NCI-H128 (cell line): ENCODE data around the gene CA5A.
"Not testable (repeated sequence)": the region's sequence is repeated elsewhere in the genome, so short reads cannot be mapped to it uniquely, and the experiment has no call there.

Experiments
- DNase-seq: peaks from one replicate; lab custom pipeline; 2025; ENCODE audit not compliant: unreplicated experiment; lab: John Stamatoyannopoulos, UW

CA5A gene

GRCh38 chr16:87926246-87927194 is 9.8 kb downstream of the CA5A start:
- peak; percentile 13 for DNase-seq

GRCh38 chr16:87924811-87925670 is 11.3 kb downstream of the CA5A start:
- DNase-seq = peak; percentile 89

GRCh38 chr16:87924041-87924810 is 12.1 kb downstream of the CA5A start:
- DNase-seq = peak; percentile 44

GRCh38 chr16:87922250-87922871 is 14.0 kb downstream of the CA5A start:
- DNase-seq = no peak

- DNase-seq = no peak
These were observed 15.0 kb downstream of the CA5A start for GRCh38 chr16:87921236-87921773.

- no peak for DNase-seq
These were observed 16.7 kb downstream of the CA5A start for GRCh38 chr16:87919681-87919994.

GRCh38 chr16:87918866-87919680 is 17.3 kb downstream of the CA5A start:
- no peak for DNase-seq

GRCh38 chr16:87918338-87918737 is 18.0 kb downstream of the CA5A start:
- no peak for DNase-seq

GRCh38 chr16:87917503-87917902 is 18.8 kb downstream of the CA5A start:
- no peak for DNase-seq

GRCh38 chr16:87914812-87915211 is 21.5 kb downstream of the CA5A start:
- DNase-seq = no peak

GRCh38 chr16:87914021-87914725 is 22.2 kb downstream of the CA5A start:
- not testable (repeated sequence) for DNase-seq

GRCh38 chr16:87912691-87913090 is 23.6 kb downstream of the CA5A start:
- DNase-seq = not testable (repeated sequence)

GRCh38 chr16:87911106-87911763 is 25.1 kb downstream of the CA5A start:
- peak; percentile 9 for DNase-seq

GRCh38 chr16:87909203-87909935 is 27.0 kb downstream of the CA5A start:
- peak; percentile 23 for DNase-seq

- DNase-seq = not testable (repeated sequence)
These were observed 28.2 kb downstream of the CA5A start for GRCh38 chr16:87908101-87908500.

- not testable (repeated sequence) for DNase-seq
These were observed 30.8 kb downstream of the CA5A start for GRCh38 chr16:87905521-87905920.

- not testable (repeated sequence) for DNase-seq
These were observed 31.4 kb downstream of the CA5A start for GRCh38 chr16:87904963-87905362.

GRCh38 chr16:87900489-87900888 is 35.8 kb downstream of the CA5A start:
- not testable (repeated sequence) for DNase-seq
